ENCODE data around the gene UGT3A1. TPM values are rescaled to one million over a fixed set of nuclear protein-coding genes. Genes with fewer than 3 reads are reported as not detected.

The UGT3A1 gene
- total RNA-seq, 2 donors from 2014 or later: 0.34 to 2.2 TPM

DNA sequence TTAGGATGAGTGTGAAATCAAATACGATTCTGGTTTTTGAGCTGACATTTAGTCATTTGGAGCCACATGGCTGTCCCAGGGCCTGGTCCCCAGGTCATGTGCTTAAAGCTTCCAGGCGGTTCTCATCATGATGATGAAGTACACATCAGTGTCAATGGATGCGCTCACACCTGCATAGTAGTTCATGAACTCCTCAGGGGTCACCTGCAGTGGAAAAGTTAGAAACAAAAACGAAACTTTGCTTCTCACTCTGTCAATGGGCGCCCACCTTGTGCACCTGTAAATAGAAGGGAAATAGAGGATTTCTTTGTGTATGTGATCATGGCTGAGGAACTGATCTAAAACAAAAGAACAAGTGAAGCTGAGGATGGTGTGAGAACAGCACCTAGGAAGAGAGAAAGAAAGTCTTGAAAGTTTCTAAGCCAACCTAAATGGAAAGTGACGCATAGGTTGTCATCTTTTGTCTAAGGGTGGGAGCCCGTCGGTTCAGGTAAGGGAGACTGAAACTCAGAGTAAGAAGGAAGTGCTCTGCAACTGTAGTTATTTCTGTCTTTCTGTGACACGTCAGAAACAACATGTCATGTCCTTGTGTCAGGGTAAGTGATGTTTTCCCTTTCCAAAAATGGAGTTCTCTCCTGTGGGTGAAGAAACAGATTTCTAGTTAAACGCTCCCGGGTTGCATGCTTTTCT is 86.6 kb downstream of the UGT3A1 start:
- Histone ChIP-seq H3K4me3 (no peak overlapping the region), H3K27me3 (replicated peaks; ENCODE audit: insufficient read depth) (no peaks in the 10 kb centered on the region), H3K27ac (no peak overlapping the region), H3K4me1 (replicated peaks) (no peaks in the 10 kb centered on the region), H3K9me3 (no peaks in the 10 kb centered on the region), H3K36me3 (no peaks in the 10 kb centered on the region)
- intact Hi-C loops (cut with DNase I): no loop called here
- 89% methylated on average over 11 of the region's 11 CpGs for WGBS
- TF ChIP-seq, protein P1, sequence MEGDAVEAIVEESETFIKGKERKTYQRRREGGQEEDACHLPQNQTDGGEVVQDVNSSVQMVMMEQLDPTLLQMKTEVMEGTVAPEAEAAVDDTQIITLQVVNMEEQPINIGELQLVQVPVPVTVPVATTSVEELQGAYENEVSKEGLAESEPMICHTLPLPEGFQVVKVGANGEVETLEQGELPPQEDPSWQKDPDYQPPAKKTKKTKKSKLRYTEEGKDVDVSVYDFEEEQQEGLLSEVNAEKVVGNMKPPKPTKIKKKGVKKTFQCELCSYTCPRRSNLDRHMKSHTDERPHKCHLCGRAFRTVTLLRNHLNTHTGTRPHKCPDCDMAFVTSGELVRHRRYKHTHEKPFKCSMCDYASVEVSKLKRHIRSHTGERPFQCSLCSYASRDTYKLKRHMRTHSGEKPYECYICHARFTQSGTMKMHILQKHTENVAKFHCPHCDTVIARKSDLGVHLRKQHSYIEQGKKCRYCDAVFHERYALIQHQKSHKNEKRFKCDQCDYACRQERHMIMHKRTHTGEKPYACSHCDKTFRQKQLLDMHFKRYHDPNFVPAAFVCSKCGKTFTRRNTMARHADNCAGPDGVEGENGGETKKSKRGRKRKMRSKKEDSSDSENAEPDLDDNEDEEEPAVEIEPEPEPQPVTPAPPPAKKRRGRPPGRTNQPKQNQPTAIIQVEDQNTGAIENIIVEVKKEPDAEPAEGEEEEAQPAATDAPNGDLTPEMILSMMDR (IDR thresholded peaks at IDR 0.05): no peak
- TF ChIP-seq POLR2AphosphoS5 (IDR thresholded peaks at IDR 0.05) (no peak), POLR2A (IDR thresholded peaks at IDR 0.05) (no peak)
- no peak for DNase-seq (ENCODE audit: low spot score)

DNA sequence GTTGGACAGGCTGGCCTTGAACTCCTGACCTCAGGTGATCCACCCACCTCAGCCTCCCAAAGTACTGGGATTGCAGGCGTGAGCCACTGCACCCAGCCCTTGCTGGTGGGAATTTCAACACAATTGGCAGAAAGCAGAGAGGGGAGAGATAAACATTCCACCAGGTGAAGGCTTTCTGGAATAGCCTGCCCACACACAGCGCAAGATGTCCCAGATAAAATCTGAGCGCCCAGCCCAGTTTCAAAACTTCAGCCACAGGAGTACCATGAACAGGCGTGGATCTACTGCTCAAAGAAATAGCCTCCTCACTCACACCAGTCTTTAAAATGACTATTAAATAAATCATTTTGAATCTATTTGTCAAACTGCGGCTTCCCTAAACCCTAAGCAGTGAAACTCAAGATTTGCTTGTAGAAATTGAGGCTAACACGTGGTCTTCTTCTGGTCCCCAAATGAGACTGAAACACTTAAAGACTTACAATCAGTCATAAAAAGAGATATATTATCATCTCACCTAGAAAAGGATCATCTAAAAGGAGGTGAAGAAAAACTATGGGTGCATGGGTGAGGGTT is 87.5 kb downstream of the UGT3A1 start:
- Histone ChIP-seq H3K4me1 (replicated peaks) (no peaks in the 10 kb centered on the region), H3K27me3 (replicated peaks; ENCODE audit: insufficient read depth) (no peaks in the 10 kb centered on the region), H3K27ac (no peak overlapping the region), H3K4me3 (no peak overlapping the region), H3K9me3 (no peaks in the 10 kb centered on the region), H3K36me3 (no peaks in the 10 kb centered on the region)
- DNase-seq (ENCODE audit: low spot score): no peak
- intact Hi-C loops (cut with DNase I): no loop called here
- 94% methylated on average over 6 of the region's 6 CpGs for WGBS
- no peak for TF ChIP-seq POLR2AphosphoS5 (IDR thresholded peaks at IDR 0.05)
- TF ChIP-seq, protein P1 (IDR thresholded peaks at IDR 0.05): no peak
- no peak for TF ChIP-seq POLR2A (IDR thresholded peaks at IDR 0.05)

DNA sequence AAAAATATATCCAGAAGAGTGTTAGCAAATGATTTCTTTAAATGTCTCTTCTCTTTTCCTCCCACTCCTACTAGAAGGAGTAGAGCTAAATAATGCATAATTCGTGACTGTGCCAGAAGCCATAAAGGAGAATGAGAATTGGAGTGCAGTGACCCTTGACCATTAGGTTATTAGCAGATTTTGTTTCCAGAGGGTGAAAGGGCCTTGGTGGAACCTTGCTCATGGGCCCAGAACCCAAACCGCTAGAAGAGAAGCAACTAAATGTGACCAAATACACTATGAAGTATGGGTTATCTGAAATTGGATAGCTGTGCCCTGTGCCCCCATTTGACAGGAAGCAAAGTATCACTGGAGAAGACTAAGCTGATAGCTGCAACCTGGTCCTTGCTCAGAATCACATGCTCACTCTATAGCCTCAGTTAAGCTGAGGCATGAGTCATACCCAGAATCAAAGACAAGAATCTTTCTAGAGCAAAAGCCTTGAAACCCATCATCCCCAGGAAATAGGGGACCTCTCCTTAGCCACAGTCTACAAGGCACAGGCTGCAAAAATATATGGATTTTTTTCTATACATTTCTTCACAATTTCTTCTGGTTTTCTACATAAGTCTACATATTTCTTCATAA is 89.0 kb downstream of the UGT3A1 start:
- TF ChIP-seq POLR2AphosphoS5 (IDR thresholded peaks at IDR 0.05): no peak
- TF ChIP-seq, protein P1 (IDR thresholded peaks at IDR 0.05): no peak
- TF ChIP-seq POLR2A (IDR thresholded peaks at IDR 0.05): no peak
- Histone ChIP-seq H3K27me3 (replicated peaks; ENCODE audit: insufficient read depth) (no peaks in the 10 kb centered on the region), H3K27ac (no peak overlapping the region), H3K36me3 (no peaks in the 10 kb centered on the region), H3K9me3 (no peaks in the 10 kb centered on the region), H3K4me3 (no peak overlapping the region), H3K4me1 (replicated peaks) (no peaks in the 10 kb centered on the region)
- WGBS: 72% methylated on average over 2 of the region's 2 CpGs
- intact Hi-C loops (cut with DNase I): no loop called here
- no peak for DNase-seq (ENCODE audit: low spot score)

Other genes starting within 250 kb of the UGT3A1 start
- 10 to 100 TPM in 1 of 2 donors, 1 to 10 TPM in 1; 7.8 to 13.5 TPM for gene IL7R, start 134.5 kb downstream of the UGT3A1 start, total RNA-seq
- gene CAPSL, start 52.8 kb downstream of the UGT3A1 start, total RNA-seq: not detected
- 1 to 10 TPM in 1 of 2 donors, under 1 TPM in 1; 0.55 to 4.0 TPM for gene UGT3A2, start 75.5 kb upstream of the UGT3A1 start, total RNA-seq
- 10 to 100 TPM in 1 of 2 donors, 1 to 10 TPM in 1; 7.4 to 15.7 TPM for gene LMBRD2, start 160.5 kb upstream of the UGT3A1 start, total RNA-seq
- gene SKP2, start 160.7 kb upstream of the UGT3A1 start, total RNA-seq: 1 to 10 TPM; 7.8 to 9.3 TPM

Data from prostate gland (tissue), 2 donors.